Measurements from ENCODE around the gene C16orf95. TPM values are rescaled to one million over a fixed set of nuclear protein-coding genes. Genes with fewer than 3 reads are reported as not detected.
"Not testable (repeated sequence)": the region's sequence is repeated elsewhere in the genome, so short reads cannot be mapped to it uniquely, and the experiment has no call there.

The C16orf95 gene
- total RNA-seq, 1 experiment from 2014 or later: 3.8 TPM

- no peak overlapping the region for H3K4me3 Mint-ChIP-seq (ENCODE audit: low read depth, unreplicated experiment)
- BruUV-seq (replicated peaks): no TSS peak
- CTCF ChIA-PET: no interaction called here
- no peak overlapping the region for H3K27ac Mint-ChIP-seq (ENCODE audit: unreplicated experiment)
- no peaks in the 10 kb centered on the region for H3K27me3 Mint-ChIP-seq (ENCODE audit: unreplicated experiment)
- TF ChIP-seq CTCF (IDR thresholded peaks at IDR 0.05; ENCODE audit: unreplicated experiment): no peak
- no peaks in the 10 kb centered on the region for H3K4me1 Mint-ChIP-seq (ENCODE audit: low read depth, unreplicated experiment)
- intact Hi-C loops (cut with micrococcal nuclease; ENCODE audit: unreplicated experiment): no loop called here
- no peaks in the 10 kb centered on the region for H3K36me3 Mint-ChIP-seq (ENCODE audit: insufficient read depth, unreplicated experiment)
- no peak for DNase-seq
- no peaks in the 10 kb centered on the region for H3K9me3 Mint-ChIP-seq (ENCODE audit: low read depth, unreplicated experiment)
Measured at GRCh38 chr16:87363771-87364455, 46.7 kb upstream of the C16orf95 start.

- H3K4me1 Mint-ChIP-seq (ENCODE audit: low read depth, unreplicated experiment); intact Hi-C loops (cut with micrococcal nuclease; ENCODE audit: unreplicated experiment); H3K9me3 Mint-ChIP-seq (ENCODE audit: low read depth, unreplicated experiment); H3K27ac Mint-ChIP-seq (ENCODE audit: unreplicated experiment); CTCF ChIA-PET; H3K27me3 Mint-ChIP-seq (ENCODE audit: unreplicated experiment); H3K4me3 Mint-ChIP-seq (ENCODE audit: low read depth, unreplicated experiment); H3K36me3 Mint-ChIP-seq (ENCODE audit: insufficient read depth, unreplicated experiment); DNase-seq; BruUV-seq (replicated peaks): not testable (repeated sequence)
Measured at GRCh38 chr16:87362828-87363559, 45.8 kb upstream of the C16orf95 start.

DNA sequence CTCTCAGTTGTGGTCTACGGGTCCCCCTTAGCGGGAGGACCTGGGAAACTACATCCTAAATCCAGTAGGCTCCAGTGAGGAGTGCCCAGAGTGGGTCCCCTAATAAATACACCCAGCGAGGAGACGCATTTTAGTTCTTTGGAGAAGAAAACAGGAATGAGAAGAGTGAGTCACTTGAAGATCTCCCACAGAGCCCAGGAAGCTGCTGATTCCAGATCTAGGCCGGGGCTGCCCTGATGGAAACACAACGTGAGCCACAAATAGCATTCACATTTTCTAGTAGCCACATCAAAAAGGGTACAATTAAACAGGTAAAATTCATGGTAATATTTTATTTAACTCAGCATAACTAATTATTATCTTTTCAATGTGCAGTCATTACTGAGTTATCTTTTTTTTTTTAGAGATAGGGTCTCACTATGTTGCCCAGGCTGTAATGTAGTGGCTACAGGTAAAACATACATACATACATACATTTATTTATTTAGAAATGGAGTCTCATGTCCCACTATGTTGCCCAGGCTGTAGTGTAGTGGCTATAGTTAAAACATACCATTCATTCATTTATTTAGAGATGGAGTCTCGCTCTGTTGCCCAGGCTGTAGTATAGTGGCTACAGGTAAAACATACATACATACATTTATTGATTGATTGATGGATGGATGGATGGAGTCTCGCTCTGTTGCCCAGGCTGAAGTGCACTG, 44.9 kb upstream of the C16orf95 start:
- Mint-ChIP-seq H3K27me3 (ENCODE audit: unreplicated experiment) (no peaks in the 10 kb centered on the region), H3K4me3 (ENCODE audit: low read depth, unreplicated experiment) (no peak overlapping the region), H3K36me3 (ENCODE audit: insufficient read depth, unreplicated experiment) (no peaks in the 10 kb centered on the region), H3K27ac (ENCODE audit: unreplicated experiment) (no peak overlapping the region), H3K9me3 (ENCODE audit: low read depth, unreplicated experiment) (no peaks in the 10 kb centered on the region), H3K4me1 (ENCODE audit: low read depth, unreplicated experiment) (no peaks in the 10 kb centered on the region)
- intact Hi-C loops (cut with micrococcal nuclease; ENCODE audit: unreplicated experiment): no loop called here
- BruUV-seq (replicated peaks): no TSS peak
- CTCF ChIA-PET: no interaction called here
- TF ChIP-seq CTCF (IDR thresholded peaks at IDR 0.05; ENCODE audit: unreplicated experiment): no peak
- DNase-seq: no peak

DNA sequence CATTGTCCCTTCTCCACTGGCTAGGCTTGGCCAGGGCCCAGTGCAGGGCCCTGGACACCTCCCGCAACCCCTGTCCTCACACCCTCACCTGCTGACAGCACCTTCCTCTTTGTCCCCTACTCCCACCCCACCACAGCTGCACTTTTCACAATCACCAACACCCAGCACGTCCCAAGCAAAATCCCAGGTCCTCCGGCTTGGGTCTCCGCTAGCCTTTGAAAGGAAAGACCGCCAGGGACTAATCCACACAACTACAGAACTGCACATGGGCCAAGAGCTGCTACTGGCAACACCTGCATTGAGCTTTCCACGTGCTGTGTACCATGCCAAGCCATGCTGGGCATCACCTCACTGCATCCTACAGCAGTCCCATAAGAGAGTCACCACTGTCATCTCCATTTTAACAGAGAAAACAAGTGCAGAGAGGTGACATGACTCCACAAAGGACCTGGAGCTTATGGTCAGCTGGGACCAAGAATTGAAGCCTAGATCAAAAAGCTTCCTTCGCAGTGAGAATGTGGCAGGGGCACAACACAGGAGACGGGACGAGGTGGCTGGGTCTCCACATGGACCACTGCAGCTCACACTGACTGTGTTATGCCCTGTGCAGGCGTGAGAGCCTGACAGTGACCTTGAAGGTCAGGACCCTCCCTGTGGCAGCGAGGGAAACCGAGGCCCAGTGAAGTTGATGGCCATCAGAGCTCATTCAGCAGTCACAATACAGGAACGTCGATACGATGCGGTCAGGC, 43.8 kb upstream of the C16orf95 start:
- CTCF ChIA-PET: no interaction called here

More for the DNA sequence above, 43.8 kb upstream of the C16orf95 start:
- peaks cover under 1% of the 10 kb centered on the region for H3K36me3 Mint-ChIP-seq (ENCODE audit: insufficient read depth, unreplicated experiment)
- no TSS peak for BruUV-seq (replicated peaks)
- intact Hi-C loops (cut with micrococcal nuclease; ENCODE audit: unreplicated experiment): no loop called here
- TF ChIP-seq CTCF (IDR thresholded peaks at IDR 0.05; ENCODE audit: unreplicated experiment): no peak
- no peak overlapping the region for H3K27ac Mint-ChIP-seq (ENCODE audit: unreplicated experiment)
- H3K9me3 Mint-ChIP-seq (ENCODE audit: low read depth, unreplicated experiment): no peaks in the 10 kb centered on the region
- H3K4me1 Mint-ChIP-seq (ENCODE audit: low read depth, unreplicated experiment): no peaks in the 10 kb centered on the region
- no peak for DNase-seq
- no peak overlapping the region for H3K4me3 Mint-ChIP-seq (ENCODE audit: low read depth, unreplicated experiment)
- no peaks in the 10 kb centered on the region for H3K27me3 Mint-ChIP-seq (ENCODE audit: unreplicated experiment)

Measured in Calu3 (cell line).